Epithelial cell of proximal tubule (primary cell): ENCODE measurements around the gene EIF4G1. TPM values are rescaled to one million over a fixed set of nuclear protein-coding genes. Genes with fewer than 3 reads are reported as not detected.
A peak's percentile ranks its signal among the peaks of the same experiment; 100 is the strongest.

Experiments used
- DNase-seq: peaks from one replicate; pipeline ENCODE4 v3.0.0-alpha.2; 2011; ENCODE audit warnings: low read depth
- H3K4me3 ChIP-seq: 2 replicates; pipeline ENCODE4 v1.5.1; 2011; ENCODE audit warnings: low read depth, mild to moderate bottlenecking, low read length
- CTCF ChIP-seq: conservative IDR thresholded peaks from 2 replicates; pipeline ENCODE4 v1.5.1; 2012; ENCODE audit warnings: low read depth, mild to moderate bottlenecking, low read length
- total RNA-seq: library from RNA; depleted of rRNA; stranded (reverse); fragments of >200 nt; gene quantifications from 2 replicates; pipeline ENCODE4 v1.2.3, GENCODE V29; 2015

EIF4G1 gene
- total RNA-seq, 1 donor from 2014 or later = 313 TPM

- no peak for DNase-seq
- H3K4me3 ChIP-seq = no peak overlapping the region
- TF ChIP-seq CTCF = no peak
These were observed 54.3 kb downstream of the EIF4G1 start for GRCh38 chr3:184368586-184369183.

DNA sequence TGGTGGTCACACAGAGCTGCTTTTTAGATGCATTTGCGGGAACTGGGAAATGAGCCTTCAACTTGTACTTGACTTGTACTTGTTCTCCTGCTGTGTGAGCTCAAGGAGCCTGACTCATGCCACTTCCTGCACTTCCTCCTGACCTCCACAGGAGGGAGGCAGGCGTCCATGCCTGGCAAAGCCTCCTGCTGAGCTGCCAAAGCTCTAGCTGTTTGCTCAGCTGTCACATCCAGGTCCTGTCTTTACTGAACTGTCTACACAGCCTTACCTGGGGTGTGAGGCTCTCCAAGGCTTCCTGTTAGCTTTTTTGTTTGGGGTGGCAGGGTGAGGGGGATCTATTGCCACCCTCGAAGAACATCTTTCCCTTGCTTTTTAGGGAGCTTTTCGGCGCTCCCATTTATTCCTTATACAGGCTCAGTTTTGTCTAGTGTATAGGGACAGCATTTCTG lies 57.2 kb downstream of the EIF4G1 start:
- TF ChIP-seq CTCF = peak; percentile 99
- peak; percentile 39 for DNase-seq
- H3K4me3 ChIP-seq = no peak overlapping the region

- DNase-seq = no peak
- TF ChIP-seq CTCF = no peak
These were observed 58.0 kb downstream of the EIF4G1 start for GRCh38 chr3:184372296-184372821.

GRCh38 chr3:184372911-184373310 lies 58.5 kb downstream of the EIF4G1 start:
- H3K4me3 ChIP-seq = no peak overlapping the region
- no peak for TF ChIP-seq CTCF
- no peak for DNase-seq

More at GRCh38 chr3:184372296-184372821, 58.0 kb downstream of the EIF4G1 start:
- H3K4me3 ChIP-seq = no peak overlapping the region

- TF ChIP-seq CTCF = no peak
- no peak for DNase-seq
These were observed 59.0 kb downstream of the EIF4G1 start for GRCh38 chr3:184373422-184373821.

GRCh38 chr3:184375747-184376461 lies 61.5 kb downstream of the EIF4G1 start:
- DNase-seq = no peak
- H3K4me3 ChIP-seq = no peak overlapping the region
- no peak for TF ChIP-seq CTCF

More at GRCh38 chr3:184373422-184373821, 59.0 kb downstream of the EIF4G1 start:
- no peak overlapping the region for H3K4me3 ChIP-seq
